GM19468 (cell line): ENCODE measurements around the gene MAP3K2.

ENCODE experiments used
- ATAC-seq: cut with Tn5 transposase; IDR thresholded peaks from one replicate; pipeline ENCODE4 v1.9.1; 2021; ENCODE audit warnings: mild to moderate bottlenecking, moderate library complexity, moderate number of reproducible peaks; ENCODE audit not compliant: unreplicated experiment; ENCODE audit errors: extremely low read depth

The MAP3K2 gene, protein sequence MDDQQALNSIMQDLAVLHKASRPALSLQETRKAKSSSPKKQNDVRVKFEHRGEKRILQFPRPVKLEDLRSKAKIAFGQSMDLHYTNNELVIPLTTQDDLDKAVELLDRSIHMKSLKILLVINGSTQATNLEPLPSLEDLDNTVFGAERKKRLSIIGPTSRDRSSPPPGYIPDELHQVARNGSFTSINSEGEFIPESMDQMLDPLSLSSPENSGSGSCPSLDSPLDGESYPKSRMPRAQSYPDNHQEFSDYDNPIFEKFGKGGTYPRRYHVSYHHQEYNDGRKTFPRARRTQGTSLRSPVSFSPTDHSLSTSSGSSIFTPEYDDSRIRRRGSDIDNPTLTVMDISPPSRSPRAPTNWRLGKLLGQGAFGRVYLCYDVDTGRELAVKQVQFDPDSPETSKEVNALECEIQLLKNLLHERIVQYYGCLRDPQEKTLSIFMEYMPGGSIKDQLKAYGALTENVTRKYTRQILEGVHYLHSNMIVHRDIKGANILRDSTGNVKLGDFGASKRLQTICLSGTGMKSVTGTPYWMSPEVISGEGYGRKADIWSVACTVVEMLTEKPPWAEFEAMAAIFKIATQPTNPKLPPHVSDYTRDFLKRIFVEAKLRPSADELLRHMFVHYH

DNA sequence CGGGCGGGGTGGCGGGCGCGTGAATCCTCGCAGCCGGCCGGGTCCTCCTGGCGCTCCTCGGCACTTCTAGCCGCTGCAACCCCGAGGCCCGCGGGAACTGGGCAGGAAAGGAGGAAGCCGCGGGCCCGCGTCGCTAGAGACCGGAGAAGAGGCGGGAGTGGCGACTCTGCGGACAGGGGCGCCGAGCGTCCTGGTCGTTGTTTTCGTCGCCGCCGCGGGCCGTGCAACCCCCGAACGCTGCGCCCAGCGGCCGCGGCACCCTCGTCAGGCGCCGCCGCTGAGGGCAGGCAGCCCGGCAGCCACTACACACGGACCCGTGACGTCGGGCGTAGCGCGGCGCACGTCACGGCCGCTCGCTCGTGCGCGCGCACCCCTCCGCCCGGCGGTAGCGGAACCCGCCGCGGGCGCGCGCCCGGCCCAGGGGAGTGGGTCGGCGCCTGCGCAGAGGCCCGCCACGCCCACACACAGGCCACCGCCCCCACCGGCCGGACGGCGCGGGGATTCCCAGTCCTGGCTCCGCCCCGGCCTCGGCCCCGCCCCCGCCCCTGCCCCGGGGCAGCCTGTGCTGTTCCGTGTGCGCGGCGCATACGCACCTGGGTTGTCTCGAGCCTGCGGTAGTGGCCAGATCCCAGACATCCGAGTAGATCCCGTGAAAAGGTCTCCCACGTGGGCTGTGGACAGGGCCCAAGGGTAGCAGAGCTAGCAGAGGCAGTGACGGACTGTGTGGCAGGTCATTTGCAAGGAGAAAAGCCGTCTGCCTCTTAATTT lies at the start of gene MAP3K2:
Gene MAP3K2 (minus strand): TSS at position 321 of the 768 bp plus-strand sequence. CDS start 44,846 bp downstream, outside the sequence.
- peak; percentile 71 for ATAC-seq

DNA sequence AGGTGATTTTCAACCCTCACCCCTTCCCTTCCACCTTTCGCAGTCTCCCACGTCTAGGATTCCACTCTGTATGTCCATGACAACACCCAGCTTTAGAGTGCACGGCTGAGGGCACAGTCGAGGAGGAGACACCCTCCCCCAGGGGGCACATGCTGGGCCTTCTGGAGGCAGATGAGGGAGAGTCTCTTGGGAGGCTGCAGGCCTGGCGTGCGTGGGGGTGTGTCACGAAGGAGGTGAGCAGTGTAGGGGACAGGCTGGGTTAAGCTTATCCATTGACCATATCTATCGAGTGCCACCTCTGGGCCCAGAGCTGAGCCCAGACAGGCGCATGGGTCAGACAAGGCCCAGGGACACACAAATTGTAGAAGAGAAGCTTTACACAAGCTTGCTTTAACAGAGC lies 49.3 kb upstream of the MAP3K2 start:
- no peak for ATAC-seq

DNA sequence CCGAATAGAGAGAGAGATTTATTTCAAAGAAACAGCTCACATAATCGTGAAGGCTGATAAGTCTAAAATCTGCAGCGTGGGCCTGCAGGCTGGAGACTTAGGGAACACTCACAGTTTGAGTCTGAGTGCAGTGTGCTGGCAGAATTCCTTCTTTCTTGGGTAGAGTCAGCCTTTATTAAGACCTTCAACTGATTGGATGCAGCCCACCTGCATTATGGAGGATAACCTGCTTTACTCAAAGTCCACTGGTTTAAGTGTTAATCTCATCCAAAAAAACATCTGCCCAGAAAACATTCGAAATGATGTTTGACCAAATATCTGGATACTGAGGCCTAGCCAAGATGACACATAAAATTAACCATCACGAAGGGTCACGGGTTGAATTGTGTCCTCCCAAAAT lies 46.7 kb upstream of the MAP3K2 start:
- ATAC-seq, result no peak

DNA sequence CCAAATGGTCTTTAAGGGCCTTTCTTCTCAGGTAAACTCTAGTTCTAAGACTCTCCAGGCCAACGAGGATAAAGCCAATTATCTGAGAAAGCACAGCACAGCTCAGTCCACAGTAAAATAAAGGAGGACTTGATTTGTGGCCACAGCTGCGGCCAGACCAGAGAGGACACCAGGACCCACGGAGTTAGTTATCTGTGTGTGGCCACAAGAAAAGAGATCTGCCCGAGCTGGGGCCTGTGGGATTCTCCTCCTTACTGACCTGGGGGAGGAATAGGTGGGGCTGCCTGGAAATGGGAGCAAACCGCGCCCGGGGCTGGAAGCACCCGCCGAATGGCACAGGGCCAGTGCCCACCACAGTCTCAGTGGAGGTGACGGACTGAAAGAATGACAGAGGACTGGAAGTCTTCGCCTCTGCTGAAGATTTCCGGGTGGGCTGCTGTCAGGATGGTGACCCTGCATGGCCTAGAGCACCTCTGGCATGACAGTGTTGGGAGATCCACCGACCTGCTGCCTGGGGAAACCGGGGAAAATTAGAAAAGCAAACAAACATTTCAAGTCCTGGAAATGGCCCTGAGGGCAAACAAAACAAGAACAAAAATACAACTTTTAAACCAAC lies 43.7 kb upstream of the MAP3K2 start:
- ATAC-seq, result no peak

DNA sequence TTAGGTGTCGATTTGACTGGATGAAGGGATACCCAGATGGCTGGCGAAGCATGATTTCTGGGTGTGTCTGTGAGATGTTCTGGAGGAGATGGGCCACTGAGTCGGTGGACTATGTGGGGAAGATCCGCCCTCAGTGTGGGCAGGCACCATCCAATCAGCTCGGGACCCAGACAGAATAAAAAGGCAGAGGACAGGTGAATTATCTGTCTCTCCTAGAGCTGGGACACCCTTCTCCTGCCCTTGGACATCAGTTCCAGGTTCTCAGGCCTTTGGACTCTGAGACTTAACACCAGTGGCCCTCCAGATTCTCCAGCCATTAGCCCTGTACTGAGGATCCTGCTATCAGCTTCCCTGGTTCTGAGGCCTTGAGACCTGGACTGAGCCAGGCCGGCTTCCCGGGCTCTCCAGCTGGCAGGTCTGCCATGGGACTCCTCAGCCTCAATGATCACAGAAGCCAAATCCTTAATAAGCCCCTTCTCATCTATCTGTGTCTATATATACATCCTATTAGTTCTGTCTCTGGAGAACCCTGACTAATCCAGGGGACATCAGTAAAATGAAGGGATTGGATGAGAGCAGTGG lies 42.2 kb upstream of the MAP3K2 start:
- ATAC-seq, result no peak

DNA sequence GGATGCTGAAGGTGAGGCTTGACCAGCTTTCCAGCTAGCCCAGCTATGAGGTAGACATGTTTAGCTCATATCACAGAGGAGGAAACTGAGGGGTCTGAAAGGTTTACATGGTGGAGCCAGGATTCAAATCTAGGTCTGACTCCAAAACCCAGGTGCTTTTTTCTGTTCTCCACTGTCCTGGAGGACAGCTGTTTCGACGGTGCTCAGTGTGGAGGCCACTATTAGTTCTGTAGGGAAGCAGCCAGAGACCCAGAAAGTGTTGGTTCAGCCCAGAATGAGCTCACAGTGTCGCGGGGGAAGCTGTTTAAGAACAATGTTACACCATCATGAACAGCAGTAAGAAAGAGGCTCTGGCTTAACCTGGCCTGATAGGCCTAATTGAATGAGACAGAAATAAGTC lies 41.5 kb upstream of the MAP3K2 start:
- no peak for ATAC-seq

DNA sequence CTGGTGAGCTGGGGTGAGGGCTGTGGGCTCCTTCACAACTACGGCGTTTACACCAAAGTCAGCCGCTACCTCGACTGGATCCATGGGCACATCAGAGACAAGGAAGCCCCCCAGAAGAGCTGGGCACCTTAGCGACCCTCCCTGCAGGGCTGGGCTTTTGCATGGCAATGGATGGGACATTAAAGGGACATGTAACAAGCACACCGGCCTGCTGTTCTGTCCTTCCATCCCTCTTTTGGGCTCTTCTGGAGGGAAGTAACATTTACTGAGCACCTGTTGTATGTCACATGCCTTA lies 41.0 kb upstream of the MAP3K2 start:
- no peak for ATAC-seq

DNA sequence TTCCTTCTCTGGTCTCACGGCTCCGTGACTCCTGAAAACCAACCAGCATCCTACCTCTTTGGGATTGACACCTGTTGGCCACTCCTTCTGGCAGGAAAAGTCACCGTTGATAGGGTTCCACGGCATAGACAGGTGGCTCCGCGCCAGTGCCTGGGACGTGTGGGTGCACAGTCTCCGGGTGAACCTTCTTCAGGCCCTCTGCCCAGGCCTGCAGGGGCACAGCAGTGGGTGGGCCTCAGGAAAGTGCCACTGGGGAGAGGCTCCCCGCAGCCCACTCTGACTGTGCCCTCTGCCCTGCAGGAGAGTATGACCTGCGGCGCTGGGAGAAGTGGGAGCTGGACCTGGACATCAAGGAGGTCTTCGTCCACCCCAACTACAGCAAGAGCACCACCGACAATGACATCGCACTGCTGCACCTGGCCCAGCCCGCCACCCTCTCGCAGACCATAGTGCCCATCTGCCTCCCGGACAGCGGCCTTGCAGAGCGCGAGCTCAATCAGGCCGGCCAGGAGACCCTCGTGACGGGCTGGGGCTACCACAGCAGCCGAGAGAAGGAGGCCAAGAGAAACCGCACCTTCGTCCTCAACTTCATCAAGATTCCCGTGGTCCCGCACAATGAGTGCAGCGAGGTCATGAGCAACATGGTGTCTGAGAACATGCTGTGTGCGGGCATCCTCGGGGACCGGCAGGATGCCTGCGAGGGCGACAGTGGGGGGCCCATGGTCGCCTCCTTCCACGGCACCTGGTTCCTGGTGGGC lies 40.5 kb upstream of the MAP3K2 start:
- no peak for ATAC-seq

DNA sequence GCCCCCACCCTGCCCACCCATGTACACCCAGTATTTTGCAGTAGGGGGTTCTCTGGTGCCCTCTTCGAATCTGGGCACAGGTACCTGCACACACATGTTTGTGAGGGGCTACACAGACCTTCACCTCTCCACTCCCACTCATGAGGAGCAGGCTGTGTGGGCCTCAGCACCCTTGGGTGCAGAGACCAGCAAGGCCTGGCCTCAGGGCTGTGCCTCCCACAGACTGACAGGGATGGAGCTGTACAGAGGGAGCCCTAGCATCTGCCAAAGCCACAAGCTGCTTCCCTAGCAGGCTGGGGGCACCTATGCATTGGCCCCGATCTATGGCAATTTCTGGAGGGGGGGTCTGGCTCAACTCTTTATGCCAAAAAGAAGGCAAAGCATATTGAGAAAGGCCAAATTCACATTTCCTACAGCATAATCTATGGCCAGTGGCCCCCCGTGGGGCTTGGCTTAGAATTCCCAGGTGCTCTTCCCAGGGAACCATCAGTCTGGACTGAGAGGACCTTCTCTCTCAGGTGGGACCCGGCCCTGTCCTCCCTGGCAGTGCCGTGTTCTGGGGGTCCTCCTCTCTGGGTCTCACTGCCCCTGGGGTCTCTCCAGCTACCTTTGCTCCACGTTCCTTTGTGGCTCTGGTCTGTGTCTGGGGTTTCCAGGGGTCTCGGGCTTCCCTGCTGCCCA lies 39.7 kb upstream of the MAP3K2 start:
- no peak for ATAC-seq

DNA sequence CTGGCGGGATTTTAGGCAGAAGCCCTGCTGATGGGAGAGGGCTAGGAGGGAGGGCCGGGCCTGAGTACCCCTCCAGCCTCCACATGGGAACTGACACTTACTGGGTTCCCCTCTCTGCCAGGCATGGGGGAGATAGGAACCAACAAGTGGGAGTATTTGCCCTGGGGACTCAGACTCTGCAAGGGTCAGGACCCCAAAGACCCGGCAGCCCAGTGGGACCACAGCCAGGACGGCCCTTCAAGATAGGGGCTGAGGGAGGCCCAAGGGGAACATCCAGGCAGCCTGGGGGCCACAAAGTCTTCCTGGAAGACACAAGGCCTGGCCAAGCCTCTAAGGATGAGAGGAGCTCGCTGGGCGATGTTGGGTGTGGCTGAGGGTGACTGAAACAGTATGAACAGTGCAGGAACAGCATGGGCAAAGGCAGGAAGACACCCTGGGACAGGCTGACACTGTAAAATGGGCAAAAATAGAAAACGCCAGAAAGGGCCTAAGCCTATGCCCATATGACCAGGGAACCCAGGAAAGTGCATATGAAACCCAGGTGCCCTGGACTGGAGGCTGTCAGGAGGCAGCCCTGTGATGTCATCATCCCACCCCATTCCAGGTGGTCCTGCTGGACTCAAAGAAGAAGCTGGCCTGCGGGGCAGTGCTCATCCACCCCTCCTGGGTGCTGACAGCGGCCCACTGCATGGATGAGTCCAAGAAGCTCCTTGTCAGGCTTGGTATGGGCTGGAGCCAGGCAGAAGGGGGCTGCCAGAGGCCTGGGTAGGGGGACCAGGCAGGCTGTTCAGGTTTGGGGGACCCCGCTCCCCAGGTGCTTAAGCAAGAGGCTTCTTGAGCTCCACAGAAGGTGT lies 39.0 kb upstream of the MAP3K2 start:
- ATAC-seq, result no peak

DNA sequence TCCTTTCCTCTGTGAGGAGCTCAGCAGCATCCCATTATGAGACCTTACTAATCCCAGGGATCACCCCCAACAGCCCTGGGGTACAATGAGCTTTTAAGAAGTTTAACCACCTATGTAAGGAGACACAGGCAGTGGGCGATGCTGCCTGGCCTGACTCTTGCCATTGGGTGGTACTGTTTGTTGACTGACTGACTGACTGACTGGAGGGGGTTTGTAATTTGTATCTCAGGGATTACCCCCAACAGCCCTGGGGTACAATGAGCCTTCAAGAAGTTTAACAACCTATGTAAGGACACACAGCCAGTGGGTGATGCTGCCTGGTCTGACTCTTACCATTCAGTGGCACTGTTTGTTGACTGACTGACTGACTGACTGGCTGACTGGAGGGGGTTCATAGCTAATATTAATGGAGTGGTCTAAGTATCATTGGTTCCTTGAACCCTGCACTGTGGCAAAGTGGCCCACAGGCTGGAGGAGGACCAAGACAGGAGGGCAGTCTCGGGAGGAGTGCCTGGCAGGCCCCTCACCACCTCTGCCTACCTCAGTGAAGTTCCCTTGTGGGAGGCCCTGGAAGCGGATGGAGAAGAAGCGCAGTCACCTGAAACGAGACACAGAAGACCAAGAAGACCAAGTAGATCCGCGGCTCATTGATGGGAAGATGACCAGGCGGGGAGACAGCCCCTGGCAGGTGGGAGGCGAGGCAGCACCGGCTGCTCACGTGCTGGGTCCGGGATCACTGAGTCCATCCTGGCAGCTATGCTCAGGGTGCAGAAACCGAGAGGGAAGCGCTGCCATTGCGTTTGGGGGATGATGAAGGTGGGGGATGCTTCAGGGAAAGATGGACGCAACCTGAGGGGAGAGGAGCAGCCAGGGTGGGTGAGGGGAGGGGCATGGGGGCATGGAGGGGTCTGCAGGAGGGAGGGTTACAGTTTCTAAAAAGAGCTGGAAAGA lies 38.0 kb upstream of the MAP3K2 start:
- ATAC-seq, result no peak

DNA sequence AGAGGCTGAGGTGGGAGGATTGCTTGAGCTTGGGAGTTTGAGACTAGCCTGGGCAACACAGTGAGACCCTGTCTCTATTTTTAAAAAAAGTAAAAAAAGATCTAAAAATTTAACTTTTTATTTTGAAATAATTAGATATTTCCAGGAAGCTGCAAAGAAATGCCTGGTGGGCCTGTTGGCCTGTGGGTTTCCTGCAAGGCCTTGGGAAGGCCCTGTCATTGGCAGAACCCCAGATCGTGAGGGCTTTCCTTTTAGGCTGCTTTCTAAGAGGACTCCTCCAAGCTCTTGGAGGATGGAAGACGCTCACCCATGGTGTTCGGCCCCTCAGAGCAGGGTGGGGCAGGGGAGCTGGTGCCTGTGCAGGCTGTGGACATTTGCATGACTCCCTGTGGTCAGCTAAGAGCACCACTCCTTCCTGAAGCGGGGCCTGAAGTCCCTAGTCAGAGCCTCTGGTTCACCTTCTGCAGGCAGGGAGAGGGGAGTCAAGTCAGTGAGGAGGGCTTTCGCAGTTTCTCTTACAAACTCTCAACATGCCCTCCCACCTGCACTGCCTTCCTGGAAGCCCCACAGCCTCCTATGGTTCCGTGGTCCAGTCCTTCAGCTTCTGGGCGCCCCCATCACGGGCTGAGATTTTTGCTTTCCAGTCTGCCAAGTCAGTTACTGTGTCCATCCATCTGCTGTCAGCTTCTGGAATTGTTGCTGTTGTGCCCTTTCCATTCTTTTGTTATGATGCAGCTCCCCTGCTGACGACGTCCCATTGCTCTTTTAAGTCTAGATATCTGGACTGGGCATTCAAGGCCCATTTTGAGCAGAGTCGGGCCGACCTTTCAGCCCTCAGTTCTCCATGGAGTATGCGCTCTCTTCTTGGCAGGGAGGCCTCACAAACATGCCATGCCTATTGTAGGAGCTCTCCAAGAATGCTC lies 37.1 kb upstream of the MAP3K2 start:
- no peak for ATAC-seq

DNA sequence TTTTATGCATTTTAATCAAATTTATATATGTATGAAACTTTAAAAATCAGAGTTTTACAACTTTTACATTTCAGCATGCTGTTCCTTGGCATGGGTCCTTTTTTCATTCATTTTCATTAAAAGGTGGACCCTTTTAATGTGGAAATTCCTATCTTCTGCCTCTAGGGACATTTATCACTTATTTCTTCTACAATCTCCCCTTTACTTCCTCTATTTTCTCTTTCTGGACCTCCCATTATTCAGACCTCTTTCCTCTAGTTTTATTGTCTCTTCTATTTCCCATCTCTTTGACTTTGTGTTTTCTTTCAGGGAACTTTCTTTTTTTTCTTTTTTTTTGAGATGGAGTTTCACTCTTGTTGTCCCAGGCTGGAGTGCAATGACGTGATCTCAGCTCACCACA lies 36.1 kb upstream of the MAP3K2 start:
- no peak for ATAC-seq

DNA sequence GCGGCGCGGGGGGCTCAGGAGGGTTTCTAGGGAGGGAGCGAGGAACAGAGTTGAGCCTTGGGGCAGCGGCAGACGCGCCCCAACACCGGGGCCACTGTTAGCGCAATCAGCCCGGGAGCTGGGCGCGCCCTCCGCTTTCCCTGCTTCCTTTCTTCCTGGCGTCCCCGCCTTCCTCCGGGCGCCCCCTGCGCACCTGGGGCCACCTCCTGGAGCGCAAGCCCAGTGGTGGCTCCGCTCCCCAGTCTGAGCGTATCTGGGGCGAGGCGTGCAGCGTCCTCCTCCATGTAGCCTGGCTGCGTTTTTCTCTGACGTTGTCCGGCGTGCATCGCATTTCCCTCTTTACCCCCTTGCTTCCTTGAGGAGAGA lies 35.7 kb upstream of the MAP3K2 start:
- no peak for ATAC-seq

DNA sequence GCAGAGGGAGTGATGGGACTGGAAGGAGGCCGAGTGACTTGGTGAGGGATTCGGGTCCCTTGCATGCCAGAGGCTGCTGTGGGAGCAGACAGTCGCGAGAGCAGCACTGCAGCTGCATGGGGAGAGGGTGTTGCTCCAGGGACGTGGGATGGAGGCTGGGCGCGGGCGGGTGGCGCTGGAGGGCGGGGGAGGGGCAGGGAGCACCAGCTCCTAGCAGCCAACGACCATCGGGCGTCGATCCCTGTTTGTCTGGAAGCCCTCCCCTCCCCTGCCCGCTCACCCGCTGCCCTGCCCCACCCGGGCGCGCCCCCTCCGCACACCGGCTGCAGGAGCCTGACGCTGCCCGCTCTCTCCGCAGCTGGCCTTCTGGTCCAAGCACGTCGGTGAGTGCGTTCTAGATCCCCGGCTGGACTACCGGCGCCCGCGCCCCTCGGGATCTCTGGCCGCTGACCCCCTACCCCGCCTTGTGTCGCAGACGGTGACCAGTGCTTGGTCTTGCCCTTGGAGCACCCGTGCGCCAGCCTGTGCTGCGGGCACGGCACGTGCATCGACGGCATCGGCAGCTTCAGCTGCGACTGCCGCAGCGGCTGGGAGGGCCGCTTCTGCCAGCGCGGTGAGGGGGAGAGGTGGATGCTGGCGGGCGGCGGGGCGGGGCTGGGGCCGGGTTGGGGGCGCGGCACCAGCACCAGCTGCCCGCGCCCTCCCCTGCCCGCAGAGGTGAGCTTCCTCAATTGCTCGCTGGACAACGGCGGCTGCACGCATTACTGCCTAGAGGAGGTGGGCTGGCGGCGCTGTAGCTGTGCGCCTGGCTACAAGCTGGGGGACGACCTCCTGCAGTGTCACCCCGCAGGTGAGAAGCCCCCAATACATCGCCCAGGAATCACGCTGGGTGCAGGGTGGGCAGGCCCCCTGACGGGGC lies 35.0 kb upstream of the MAP3K2 start:
- ATAC-seq, result no peak
